Hepatic stellate cell (primary cell): ENCODE results near the gene FRMD1.

Experiments used
- DNase-seq: peaks from one replicate; pipeline ENCODE4 v3.0.0; 2011; ENCODE audit warnings: low spot score

The FRMD1 gene

GRCh38 chr6:168055696-168056489, 23.1 kb downstream of the FRMD1 start:
- no peak for DNase-seq

DNA sequence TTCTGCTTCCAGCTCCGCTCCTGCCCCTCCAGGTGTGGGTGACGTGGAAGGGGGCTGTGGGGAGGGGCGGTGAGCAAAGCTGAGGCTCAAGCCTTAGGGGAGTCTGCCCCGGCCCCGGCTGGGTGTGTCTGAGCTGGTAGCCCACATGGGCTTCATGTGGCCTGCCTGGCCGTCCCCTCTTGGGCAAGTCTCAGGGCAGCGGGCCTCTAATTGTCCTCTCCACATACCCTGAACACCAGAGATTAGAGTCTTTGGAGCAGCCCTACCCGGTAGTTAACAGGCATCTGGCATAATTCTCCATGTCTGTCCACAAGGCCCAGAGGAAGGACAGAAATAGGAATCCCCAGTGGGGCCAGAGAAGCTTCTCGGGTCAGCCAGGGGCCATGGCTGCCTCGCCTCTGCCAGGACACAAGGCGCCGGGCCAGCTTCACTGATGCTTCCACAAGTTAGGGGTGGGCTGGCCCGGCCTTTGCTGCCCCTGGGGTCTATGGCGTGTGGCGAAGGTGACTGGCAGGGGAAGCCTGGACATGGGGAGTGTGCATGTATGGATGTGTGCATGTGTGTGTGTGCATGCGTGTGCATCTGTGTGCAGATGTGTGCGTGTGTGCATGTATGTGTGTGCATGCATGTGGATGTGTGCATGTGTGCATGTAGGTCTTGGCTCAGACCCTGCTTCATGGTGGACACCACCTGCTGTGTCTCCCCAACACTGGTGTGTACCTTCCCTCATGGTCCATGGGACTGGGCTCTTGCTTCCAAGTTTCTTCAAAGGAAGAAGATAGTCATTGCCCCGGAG, 24.0 kb downstream of the FRMD1 start:
- no peak for DNase-seq

DNA sequence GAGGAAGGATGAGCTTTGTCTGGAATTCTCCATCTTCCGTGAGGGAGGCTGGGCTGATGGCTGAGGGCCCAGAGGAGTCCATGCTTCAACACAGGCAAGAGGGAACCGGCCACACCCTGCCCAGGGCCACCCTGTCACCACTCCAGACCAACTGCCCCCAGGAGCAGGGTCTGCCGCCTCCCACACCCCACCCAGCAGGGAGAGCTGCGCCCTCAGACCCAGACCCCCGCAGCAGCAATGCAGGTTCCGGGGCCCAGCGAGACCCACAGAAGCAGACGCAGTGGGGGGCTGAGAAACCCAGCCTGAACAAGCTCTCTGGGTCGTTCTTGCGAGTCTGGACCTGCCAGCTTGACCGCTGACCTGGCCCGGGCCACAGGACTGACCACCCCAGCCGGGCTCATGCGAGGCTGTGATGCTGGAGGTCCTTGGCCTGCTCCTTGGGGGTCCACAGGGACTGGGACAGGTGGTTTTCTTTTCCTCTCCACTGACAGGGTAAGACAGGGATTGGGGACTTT, 25.0 kb downstream of the FRMD1 start:
- DNase-seq, result no peak

DNA sequence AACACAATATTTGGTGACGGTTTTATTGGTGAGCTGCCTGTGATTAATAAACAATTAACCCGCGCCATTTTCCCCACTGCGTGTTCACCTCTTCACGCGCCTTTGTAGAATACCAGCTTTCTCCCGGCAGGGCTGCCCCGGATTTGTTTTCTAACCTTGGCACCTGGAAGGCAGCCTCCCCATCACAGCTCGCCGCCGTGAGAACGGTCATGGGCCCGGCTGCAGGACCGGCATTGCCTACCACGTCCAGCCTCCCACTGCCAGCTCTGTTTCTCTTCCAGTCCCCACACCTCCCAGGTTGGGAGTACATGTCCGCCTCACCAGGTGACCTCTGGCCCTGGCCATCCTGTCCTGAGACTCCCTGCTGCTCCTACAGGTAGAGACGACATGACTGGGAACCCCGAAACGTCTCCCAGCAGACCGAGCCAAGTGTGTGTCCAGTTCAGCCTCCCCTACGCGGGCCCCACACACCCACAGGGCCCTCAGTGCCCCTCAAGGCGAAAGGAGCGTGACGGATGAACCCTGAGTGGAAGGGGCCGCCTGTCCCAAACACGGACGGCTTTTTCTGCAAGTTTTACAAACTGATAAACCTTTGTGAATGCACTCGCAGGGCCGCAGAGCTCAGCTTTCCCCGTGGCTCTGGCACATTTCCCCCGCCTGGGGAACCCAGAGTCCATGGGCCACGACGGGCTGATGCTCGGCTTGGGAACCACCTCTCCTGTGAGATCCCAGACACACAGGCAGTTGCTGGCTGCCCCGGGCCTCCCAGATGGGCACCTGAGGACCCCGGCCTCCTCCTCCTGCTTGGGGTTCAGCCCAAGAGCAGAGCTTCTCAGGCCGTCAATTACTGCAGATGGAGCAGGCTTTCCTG, 25.7 kb downstream of the FRMD1 start:
- no peak for DNase-seq

DNA sequence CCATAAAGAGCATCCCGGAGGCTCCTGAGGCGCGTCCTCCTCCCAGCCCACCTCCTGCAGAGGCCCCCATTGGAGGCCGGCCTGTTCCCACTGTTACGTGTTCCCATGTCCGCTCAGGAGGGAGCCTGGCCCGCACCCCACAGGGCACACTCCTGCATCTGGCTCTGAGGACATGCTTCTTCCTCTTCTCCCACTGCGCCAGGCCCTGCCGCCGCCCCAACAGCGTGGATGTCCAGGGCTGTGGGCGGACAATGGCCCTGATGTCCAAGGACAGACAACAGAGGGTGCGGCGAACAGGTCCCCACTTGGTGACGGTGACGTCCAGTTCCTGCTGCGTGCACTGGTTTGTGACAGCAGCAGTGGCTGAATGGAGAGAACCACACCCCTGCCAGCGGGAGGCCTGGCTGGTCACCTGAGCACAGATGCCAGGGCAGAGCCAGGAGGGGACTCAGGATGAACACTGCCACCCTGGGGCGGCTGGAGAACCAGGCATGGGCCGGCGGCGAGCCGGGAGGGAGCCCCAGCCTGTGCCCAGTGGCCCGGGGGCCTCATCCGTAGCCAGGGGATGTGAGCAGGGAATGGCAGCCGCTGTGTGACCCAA, 26.6 kb downstream of the FRMD1 start:
- DNase-seq, result no peak

DNA sequence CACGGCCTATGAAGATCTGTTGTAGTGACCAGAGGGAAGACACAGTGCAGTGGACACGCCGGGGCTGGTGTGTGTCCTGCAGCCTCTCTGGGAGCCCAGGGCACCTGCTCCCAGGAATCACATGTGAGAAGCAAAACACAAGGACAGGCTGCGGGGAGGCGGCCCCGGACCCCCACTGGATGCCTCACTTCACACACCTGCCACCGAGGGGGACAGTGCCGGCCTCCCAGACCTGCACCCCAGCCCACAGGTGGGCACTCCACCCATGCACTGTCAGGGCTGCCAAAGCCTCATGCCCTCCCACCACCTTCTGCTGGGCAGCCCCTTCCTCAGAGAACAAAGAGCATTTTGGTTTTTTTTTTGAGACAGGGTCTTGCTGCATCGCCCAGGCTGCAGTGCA, 27.4 kb downstream of the FRMD1 start:
- DNase-seq, result no peak

DNA sequence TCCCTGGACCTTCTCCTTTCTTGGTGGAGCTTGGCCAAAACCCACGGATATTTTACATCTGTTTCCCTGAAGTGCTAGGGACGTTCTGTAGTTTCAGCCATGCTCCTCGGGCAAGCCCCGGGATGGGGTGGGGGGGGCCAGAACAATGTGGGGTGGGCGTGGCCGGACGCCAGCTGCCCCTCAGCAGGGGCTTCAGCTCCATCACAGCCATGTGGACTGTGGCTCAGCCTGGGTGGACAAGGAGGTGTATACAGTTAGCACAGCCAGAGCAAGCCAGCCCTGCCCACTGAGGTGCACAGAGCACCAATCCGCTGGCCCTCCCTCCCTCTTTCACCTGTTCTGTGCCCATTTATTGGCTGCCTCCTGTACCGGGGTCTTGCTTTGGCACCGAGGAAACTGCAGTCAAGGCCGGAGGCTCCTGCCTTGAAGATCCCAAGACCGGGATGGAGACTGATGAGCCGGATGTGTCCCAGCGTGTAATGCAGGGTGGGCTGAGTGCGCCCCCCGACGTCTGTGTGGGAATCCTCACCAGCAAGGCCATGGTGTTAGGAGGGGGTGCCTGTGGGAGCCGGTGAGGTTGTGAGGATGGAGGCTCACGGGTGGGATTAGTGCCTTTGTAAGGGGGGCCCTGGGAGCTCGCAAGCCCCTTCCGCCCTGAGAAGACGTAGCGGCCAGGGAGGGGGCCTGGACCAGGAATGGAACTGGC, 28.0 kb downstream of the FRMD1 start:
- DNase-seq, result no peak

DNA sequence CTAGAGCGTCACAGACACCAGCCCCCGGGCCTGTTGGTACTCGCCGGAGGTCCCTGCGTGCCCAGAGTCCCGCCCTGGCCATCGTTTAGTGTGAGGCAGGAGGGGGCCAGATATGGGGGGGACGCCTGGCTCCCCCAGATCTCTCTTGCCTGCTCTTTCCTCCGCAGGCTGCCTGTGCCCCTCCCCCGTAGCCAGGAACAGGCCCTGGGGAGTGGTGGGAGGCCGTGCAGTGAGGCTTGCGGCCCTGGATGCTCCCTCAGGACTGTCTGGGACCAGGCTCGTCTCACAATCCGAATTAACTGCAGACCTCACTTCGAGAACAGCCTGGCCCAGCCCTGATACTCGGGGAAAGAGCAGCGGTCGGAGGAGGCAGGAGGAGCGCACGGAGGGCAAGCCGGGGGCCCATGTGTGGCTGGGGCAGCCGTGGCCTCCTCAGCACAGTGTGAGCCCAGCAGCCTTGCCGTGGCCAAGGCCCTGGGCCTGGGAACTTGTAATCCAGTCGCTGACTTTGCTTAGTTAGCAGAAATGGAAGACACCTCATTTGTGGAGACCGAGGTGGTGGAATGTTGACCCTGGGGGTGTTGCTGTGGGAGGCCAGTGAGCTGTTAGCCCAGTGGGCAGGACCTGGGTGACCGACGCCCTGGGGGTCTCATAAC, 28.7 kb downstream of the FRMD1 start:
- DNase-seq, result no peak

DNA sequence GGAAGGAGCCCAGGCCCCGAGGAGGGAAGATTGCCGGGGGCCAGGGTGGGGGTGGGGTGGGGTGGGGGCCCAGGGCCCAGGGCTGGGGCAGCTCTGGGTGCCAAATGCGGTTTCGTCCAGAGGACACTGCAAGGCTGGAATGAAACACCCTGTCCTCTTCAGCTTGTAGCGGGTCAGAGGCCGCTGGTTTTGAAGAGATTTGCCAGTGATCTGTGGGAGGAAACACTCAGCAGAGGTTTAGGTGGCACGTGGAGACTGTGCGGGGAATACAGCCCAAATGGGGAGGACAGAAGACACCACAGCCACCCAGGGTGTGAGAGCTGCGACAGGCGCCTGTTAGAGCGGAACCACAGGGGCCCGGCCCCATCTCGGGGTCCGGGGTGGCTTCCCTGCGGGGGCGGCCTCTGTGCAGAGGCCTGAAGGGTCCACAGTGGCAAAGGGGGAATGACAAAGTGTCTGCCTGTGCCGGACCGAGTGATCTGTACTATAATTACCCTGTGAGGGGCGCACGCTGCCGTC, 29.2 kb downstream of the FRMD1 start:
- no peak for DNase-seq

- no peak for DNase-seq
Observed at GRCh38 chr6:168049277-168049676, 29.7 kb downstream of the FRMD1 start.

GRCh38 chr6:168048724-168049025, 30.3 kb downstream of the FRMD1 start:
- no peak for DNase-seq

GRCh38 chr6:168047841-168048723, 30.9 kb downstream of the FRMD1 start:
- no peak for DNase-seq

GRCh38 chr6:168046696-168047095, 32.3 kb downstream of the FRMD1 start:
- no peak for DNase-seq

DNA sequence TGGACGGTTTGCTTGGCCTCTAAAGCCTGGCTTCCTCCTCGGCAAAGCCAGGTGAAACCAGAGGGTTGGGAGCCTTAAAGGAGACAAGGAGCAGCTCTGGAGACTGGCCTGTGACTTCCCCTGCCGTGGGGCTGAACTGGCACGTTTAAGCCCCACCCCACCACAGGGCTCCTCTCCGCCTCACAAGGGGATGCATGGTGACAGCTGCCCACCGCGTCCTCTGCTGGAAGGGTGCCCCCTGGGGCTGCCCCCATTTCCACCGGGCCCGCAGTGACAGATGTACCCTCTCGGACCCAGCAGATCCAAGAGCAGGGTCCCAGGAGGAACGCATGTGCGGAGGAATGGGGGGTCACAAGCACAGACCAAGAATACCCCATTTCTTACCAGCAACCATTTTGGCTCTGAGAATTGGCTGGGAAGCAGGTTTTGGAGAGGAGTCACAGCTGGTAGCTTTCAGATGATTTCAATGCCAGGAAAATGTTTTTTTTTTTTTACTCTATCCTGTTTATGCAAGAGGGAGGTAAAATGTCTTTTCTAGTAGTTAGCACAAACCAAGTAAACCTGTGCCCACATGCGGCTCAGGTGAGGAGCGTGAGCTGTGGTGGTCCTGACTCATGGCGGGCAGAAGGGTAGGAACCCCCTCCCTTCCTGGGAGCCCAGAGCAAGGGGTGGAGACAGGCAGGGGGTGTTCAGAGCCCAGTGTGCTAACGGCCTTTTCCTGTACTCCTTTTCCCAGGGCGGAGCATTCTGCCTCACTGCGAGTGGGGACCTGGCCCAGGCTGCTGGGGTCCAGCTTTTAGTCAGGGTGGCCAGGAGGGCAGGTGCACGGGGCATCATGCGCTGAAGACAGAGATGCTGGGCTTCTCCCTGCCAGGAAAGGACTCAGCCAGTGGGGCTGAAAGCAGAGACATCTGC, 33.0 kb downstream of the FRMD1 start:
- no peak for DNase-seq

- DNase-seq, result no peak
Observed at GRCh38 chr6:168045141-168045691, 33.8 kb downstream of the FRMD1 start.

DNA sequence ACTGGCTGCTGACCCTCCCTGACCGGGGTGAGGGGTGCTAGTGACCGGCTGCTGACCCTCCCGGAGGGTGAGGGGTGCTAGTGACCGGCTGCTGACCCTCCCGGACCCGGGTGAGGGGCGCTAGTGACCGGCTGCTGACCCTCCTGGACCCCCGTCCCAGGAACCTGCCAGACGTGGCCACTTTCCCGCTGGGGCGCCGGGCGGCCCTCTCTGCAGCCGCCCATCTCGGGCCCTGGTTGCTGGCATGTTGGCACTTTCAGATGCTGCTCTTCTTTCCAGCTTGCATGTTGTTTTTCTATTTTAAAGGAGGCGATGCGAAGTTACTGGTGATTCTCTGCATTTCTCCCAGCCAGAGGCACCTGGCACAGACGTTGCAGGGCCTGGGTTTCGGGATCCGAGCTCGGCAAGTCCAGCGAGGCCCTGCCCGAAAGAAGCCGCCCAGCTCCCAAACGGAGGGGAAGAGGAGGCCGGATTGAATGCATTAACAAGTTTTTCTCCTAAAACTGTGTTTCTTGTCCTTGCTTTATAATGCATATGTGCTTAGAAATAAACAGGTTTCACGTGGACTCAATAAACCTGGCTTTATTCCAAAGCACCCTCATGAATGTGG, 34.4 kb downstream of the FRMD1 start:
- DNase-seq, result no peak

DNA sequence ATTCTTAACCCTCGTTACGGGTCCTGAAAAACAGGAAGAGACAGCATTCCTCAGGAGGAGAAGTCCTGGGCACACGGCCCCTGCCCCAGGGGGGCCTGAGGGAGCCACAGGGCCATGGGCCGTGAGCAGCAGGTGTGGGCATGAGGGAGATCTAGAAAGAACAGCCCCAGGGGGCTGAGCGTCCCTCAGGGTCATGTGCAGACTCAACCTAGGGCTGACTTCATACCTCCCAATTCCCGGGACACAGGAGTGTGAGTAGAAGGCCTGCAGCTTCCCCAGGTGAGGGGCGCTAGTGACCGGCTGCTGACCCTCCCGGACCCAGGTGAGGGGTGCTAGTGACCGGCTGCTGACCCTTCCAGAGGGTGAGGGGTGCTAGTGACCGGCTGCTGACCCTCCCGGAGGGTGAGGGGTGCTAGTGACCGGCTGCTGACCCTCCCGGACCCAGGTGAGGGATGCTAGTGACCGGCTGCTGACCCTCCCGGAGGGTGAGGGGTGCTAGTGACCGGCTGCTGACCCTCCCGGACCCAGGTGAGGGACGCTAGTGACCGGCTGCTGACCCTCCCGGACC, 35.1 kb downstream of the FRMD1 start:
- DNase-seq, result no peak
